Thyroid gland (tissue), 4 donors: Measurements from ENCODE around the gene FBXL7.

ENCODE experiments used
- CTCF ChIP-seq, 6 experiments: fragments of 200-600 bp in 3 of 6; fragments of 450-650 bp in 3 of 6; sonication (generic) in 3 of 6; IDR thresholded peaks; one replicate each; pipeline ENCODE4 v1.5.1; 2016 to 2019; ENCODE audit warnings: antibody characterized with exemption in 6 of 6, mild to moderate bottlenecking in 2 of 6, inconsistent platforms in 1 of 6, moderate library complexity in 1 of 6
- POLR2A ChIP-seq, 2 donors: fragments of 450-650 bp; IDR thresholded peaks; one replicate each; pipeline ENCODE4 v1.6.1; 2017; ENCODE audit warnings: antibody characterized with exemption in 2 of 2, mild to moderate bottlenecking in 2 of 2, moderate library complexity in 1 of 2

DNA sequence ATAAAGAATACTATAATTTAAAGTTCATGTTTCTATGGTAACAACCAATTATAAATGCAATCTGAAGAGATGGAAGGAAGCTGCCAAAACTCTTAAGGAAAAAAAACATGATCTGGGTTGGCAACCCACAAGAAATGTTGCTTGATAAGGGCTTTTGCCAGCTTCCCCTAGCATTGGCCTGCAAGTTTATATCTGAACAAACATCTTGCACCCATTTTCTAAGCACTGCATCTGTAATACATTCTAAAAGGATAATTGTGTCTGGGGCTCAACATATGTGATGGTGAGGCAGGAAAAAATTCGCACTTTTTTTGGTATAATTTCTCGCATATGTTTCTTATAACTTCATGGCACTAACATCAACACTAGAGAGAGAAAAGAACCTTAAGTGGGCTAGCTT, 276.4 kb downstream of the FBXL7 start:
- TF ChIP-seq CTCF (IDR thresholded peaks at IDR 0.05): no peak
- no peak for TF ChIP-seq POLR2A (IDR thresholded peaks at IDR 0.05)
